ENCODE results near the gene PNPLA1. TPM values are rescaled to one million over a fixed set of nuclear protein-coding genes. Genes with fewer than 3 reads are reported as not detected.

Gene PNPLA1
- total RNA-seq, 2 donors from 2014 or later = 0.86 TPM; not detected in 1

- no peak for ATAC-seq
- H3K27ac Mint-ChIP-seq = peak overlapping the region in 1 of 2 donors; percentile 21
- peak; percentile 52 for DNase-seq (ENCODE audit: low spot score)
- H3K27me3 Mint-ChIP-seq = peaks cover 7 to 20% of the 10 kb centered on the region in 2 donors
- H3K4me1 Mint-ChIP-seq (ENCODE audit: low read depth in 2 of 2) = peaks cover 0 to 2% of the 10 kb centered on the region in 2 donors
- no peaks in the 10 kb centered on the region for H3K9me3 Mint-ChIP-seq
- H3K4me3 Mint-ChIP-seq = no peak overlapping the region
- H3K36me3 Mint-ChIP-seq = no peaks in the 10 kb centered on the region
Measured at GRCh38 chr6:36346486-36347273, 76.8 kb downstream of the PNPLA1 start.

GRCh38 chr6:36347621-36348020 is 77.8 kb downstream of the PNPLA1 start:
- no peak for ATAC-seq
- Mint-ChIP-seq H3K27ac (peak overlapping the region in 1 of 2 donors; percentile 51), H3K9me3 (no peaks in the 10 kb centered on the region), H3K36me3 (no peaks in the 10 kb centered on the region), H3K27me3 (peaks cover 5 to 14% of the 10 kb centered on the region in 2 donors), H3K4me3 (no peak overlapping the region), H3K4me1 (ENCODE audit: low read depth in 2 of 2) (no peaks in the 10 kb centered on the region)
- no peak for DNase-seq (ENCODE audit: low spot score)

- no peak overlapping the region for H3K27ac Mint-ChIP-seq
- H3K27me3 Mint-ChIP-seq = peaks cover 2 to 21% of the 10 kb centered on the region in 2 donors
- peaks cover 11% of the 10 kb centered on the region for H3K36me3 Mint-ChIP-seq
- H3K4me3 Mint-ChIP-seq = no peak overlapping the region
- peaks cover 0 to 5% of the 10 kb centered on the region in 2 donors for H3K4me1 Mint-ChIP-seq (ENCODE audit: low read depth in 2 of 2)
- H3K9me3 Mint-ChIP-seq = no peaks in the 10 kb centered on the region
- no peak for ATAC-seq
- DNase-seq (ENCODE audit: low spot score) = no peak
Measured at GRCh38 chr6:36349240-36349639, 79.4 kb downstream of the PNPLA1 start.

GRCh38 chr6:36350082-36350481 is 80.2 kb downstream of the PNPLA1 start:
- Mint-ChIP-seq H3K27ac (peak overlapping the region in 1 of 2 donors; percentile 31), H3K4me1 (ENCODE audit: low read depth in 2 of 2) (peaks cover 2 to 5% of the 10 kb centered on the region in 2 donors), H3K36me3 (peaks cover 11% of the 10 kb centered on the region), H3K4me3 (no peak overlapping the region), H3K9me3 (no peaks in the 10 kb centered on the region), H3K27me3 (peaks cover 2 to 21% of the 10 kb centered on the region in 2 donors)
- ATAC-seq (no peak), DNase-seq (ENCODE audit: low spot score) (peak; percentile 13)

- Mint-ChIP-seq H3K4me3 (no peak overlapping the region), H3K4me1 (ENCODE audit: low read depth in 2 of 2) (peaks cover 10 to 14% of the 10 kb centered on the region in 2 donors), H3K27me3 (peaks cover 2 to 21% of the 10 kb centered on the region in 2 donors), H3K27ac (peak overlapping the region in 1 of 2 donors; percentile 31), H3K36me3 (peaks cover 11% of the 10 kb centered on the region), H3K9me3 (no peaks in the 10 kb centered on the region)
- ATAC-seq (no peak), DNase-seq (ENCODE audit: low spot score) (peak; percentile 51)
Measured at GRCh38 chr6:36350681-36351571, 81.1 kb downstream of the PNPLA1 start.

- Mint-ChIP-seq H3K4me3 (no peak overlapping the region), H3K36me3 (peaks cover 11% of the 10 kb centered on the region), H3K4me1 (ENCODE audit: low read depth in 2 of 2) (peaks cover 19 to 25% of the 10 kb centered on the region in 2 donors), H3K27ac (no peak overlapping the region), H3K27me3 (peaks cover 7 to 21% of the 10 kb centered on the region in 2 donors), H3K9me3 (no peaks in the 10 kb centered on the region)
- ATAC-seq (no peak), DNase-seq (ENCODE audit: low spot score) (no peak)
Measured at GRCh38 chr6:36352477-36353157, 82.8 kb downstream of the PNPLA1 start.

- no peaks in the 10 kb centered on the region for H3K9me3 Mint-ChIP-seq
- H3K4me1 Mint-ChIP-seq (ENCODE audit: low read depth in 2 of 2) = peaks cover 25% of the 10 kb centered on the region in 2 donors
- no peak overlapping the region for H3K27ac Mint-ChIP-seq
- H3K27me3 Mint-ChIP-seq = peaks cover 9 to 21% of the 10 kb centered on the region in 2 donors
- no peak overlapping the region for H3K4me3 Mint-ChIP-seq
- DNase-seq (ENCODE audit: low spot score) (no peak), ATAC-seq (no peak)
- peaks cover 11% of the 10 kb centered on the region for H3K36me3 Mint-ChIP-seq
Measured at GRCh38 chr6:36353411-36353915, 83.6 kb downstream of the PNPLA1 start.

GRCh38 chr6:36355819-36356218 is 86.0 kb downstream of the PNPLA1 start:
- Mint-ChIP-seq H3K4me3 (peak overlapping the region; percentile 49), H3K4me1 (ENCODE audit: low read depth in 2 of 2) (peaks cover 33 to 38% of the 10 kb centered on the region in 2 donors), H3K27ac (peak overlapping the region; percentile 51 to 85), H3K9me3 (no peaks in the 10 kb centered on the region), H3K27me3 (peaks cover 7 to 8% of the 10 kb centered on the region in 2 donors), H3K36me3 (peaks cover 11% of the 10 kb centered on the region)
- DNase-seq (ENCODE audit: low spot score) (peak; percentile 45), ATAC-seq (peak; percentile 82 to 83)

GRCh38 chr6:36357872-36358225 is 88.0 kb downstream of the PNPLA1 start:
- Mint-ChIP-seq H3K9me3 (no peaks in the 10 kb centered on the region), H3K27me3 (peaks cover 7% of the 10 kb centered on the region in 2 donors), H3K4me3 (no peak overlapping the region), H3K4me1 (ENCODE audit: low read depth in 2 of 2) (peaks cover 36 to 41% of the 10 kb centered on the region in 2 donors), H3K36me3 (peaks cover 9% of the 10 kb centered on the region), H3K27ac (no peak overlapping the region)
- DNase-seq (ENCODE audit: low spot score) (no peak), ATAC-seq (peak; percentile 4 to 41)

Other genes with a start within 250 kb of the PNPLA1 start
- under 1 TPM in 1 of 2 donors, not detected in 1; 0.33 TPM for gene SLC26A8, start 245.4 kb upstream of the PNPLA1 start, total RNA-seq
- gene MAPK14, start 242.3 kb upstream of the PNPLA1 start, total RNA-seq = 10 to 100 TPM; 68.4 to 71.4 TPM
- gene MAPK13, start 139.5 kb upstream of the PNPLA1 start, total RNA-seq = 10 to 100 TPM; 40.7 to 74.2 TPM
- 10 to 100 TPM; 37.2 to 43.6 TPM for gene BRPF3, start 73.3 kb upstream of the PNPLA1 start, total RNA-seq
- gene BNIP5, start 66.8 kb downstream of the PNPLA1 start, total RNA-seq = not detected
- gene ETV7, start 117.6 kb downstream of the PNPLA1 start, total RNA-seq = 10 to 100 TPM in 1 of 2 donors, 1 to 10 TPM in 1; 6.9 to 19.8 TPM
- under 1 TPM; 0.20 to 0.31 TPM for gene PXT1, start 172.8 kb downstream of the PNPLA1 start, total RNA-seq
- gene KCTD20, start 172.9 kb downstream of the PNPLA1 start, total RNA-seq = 10 to 100 TPM; 61.4 to 62.4 TPM

All from natural killer cell treated with Interleukin-12 subunit alpha and Interleukin-12 subunit beta and Interleukin-15 and Interleukin-18, amount 100 ng/mL, for 72 hours (primary cell).